IMR-90 (cell line): ENCODE results near the gene MYO1D.

Experiments used
- USF2 ChIP-seq: fragments of 150-350 bp; IDR thresholded peaks from 2 replicates; pipeline ENCODE4 v1.6.1; 2017; ENCODE audit warnings: mild to moderate bottlenecking, antibody characterized with exemption, low read length, low read depth
- TF ChIP-seq, protein P1 (sequence below): conservative IDR thresholded peaks from 2 replicates; pipeline ENCODE4 v1.5.1; 2012; ENCODE audit warnings: mild to moderate bottlenecking, low read depth, low read length, improper control_type of control experiment

DNA sequence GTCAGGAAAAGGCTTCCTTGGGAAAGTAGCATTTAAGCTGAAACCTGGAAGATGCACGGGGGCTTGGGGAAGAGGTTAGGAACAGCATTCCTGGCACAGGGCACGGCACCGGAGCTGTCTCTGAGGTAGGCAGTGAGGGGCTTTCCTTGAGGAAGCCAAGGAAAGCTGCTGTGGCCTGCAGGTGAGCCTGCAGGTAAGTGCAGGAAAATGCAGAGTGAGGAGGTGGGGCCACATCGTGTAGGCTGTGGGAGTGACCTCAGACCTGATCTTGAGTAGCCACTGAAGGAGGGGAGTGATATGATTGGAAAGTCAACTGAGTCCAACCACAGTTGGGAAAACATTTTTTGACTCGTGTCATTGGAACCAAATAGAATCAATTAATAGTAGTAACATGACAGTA lies 310.6 kb downstream of the MYO1D start:
- TF ChIP-seq, protein P1, sequence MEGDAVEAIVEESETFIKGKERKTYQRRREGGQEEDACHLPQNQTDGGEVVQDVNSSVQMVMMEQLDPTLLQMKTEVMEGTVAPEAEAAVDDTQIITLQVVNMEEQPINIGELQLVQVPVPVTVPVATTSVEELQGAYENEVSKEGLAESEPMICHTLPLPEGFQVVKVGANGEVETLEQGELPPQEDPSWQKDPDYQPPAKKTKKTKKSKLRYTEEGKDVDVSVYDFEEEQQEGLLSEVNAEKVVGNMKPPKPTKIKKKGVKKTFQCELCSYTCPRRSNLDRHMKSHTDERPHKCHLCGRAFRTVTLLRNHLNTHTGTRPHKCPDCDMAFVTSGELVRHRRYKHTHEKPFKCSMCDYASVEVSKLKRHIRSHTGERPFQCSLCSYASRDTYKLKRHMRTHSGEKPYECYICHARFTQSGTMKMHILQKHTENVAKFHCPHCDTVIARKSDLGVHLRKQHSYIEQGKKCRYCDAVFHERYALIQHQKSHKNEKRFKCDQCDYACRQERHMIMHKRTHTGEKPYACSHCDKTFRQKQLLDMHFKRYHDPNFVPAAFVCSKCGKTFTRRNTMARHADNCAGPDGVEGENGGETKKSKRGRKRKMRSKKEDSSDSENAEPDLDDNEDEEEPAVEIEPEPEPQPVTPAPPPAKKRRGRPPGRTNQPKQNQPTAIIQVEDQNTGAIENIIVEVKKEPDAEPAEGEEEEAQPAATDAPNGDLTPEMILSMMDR: no peak
- no peak for TF ChIP-seq USF2
